MV-4-11 (cell line): ENCODE results near the gene AUH.

Source experiments
- DNase-seq: peaks from one replicate; lab custom pipeline; 2025; lab: John Stamatoyannopoulos, UW

Gene AUH

DNA sequence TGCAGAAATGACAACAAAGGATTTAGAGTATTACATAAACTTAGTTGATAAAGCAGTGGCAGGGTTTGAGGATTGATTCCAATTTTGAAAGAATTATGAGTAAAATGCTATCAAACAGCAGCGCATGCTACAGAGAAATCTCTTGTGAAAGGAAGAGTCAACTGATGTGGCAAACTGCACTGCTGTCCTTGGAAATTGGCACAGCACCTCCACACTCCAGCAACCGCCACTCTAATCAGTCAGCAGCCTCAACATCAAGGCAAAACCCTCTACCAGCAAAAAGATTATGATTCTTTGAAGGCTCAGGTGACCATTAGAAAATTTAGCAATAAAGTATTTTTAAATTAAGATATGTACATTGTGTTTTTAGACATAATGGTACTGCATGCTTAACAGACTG lies 66.4 kb downstream of the AUH start:
- no peak for DNase-seq

DNA sequence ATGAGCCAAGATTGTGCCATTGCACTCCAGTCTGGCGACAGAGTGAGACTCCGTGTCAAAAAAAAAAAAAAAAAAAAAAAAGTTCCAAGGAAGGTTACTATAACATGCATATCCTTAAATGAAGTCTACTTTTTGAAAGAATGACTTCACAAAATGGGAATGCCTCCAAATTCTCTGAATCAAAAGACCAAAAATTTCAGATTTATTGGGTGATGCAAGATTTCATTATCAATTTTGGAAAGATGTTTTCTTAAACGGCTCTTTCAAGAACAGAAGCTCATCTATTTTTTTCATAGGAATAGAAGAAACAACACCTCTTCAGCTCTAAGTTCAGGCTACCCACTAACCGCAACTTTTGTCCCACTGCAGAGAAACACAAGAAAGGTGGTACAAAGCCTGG lies 69.9 kb downstream of the AUH start:
- no peak for DNase-seq

DNA sequence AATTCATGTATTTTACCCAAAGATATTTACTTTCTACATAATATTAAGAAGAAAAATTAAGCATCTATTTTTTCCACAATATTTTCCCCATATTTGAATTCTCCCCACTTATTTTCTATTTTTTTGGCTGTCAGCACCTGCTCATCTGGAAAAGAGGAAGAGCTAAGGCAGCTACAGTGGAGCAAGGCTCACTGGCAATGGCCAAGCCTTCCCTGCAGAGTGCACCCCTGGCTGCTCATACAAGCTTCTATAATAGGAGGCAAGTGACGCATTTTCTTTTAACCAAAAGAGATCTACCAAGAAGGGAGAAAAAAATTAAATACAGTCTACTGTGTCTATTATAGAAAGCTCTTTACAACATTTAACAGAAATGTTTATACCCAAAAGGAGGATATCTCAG lies 72.5 kb downstream of the AUH start:
- DNase-seq = peak; percentile 21

DNA sequence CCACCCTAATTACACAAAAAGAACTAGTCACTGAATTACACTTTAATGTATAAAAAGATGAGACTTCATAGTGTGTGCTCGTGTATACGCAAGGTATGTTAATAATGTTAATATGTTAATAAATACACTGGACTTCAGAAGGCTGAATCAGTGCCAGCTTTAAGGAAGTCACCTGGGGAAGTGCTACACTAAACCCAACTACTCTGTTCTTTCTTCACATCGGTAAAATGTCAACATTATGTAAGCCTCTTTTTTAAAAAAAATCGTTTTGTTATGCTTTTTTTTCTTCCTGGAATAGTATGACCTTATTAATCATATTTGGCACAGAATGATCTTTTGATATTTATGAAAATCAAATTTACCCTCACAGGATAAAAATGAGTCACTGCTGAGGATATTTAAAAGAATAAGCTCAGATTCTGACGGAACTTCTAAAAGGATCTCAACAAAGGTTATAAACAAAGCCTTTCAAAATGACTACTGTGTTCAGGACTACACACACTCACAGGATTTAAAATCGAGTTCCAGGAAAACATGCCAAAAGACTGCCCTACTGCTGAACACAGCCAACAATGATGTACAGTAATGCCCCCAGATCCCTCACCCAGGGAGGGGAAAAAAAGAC lies 75.9 kb downstream of the AUH start:
- DNase-seq = no peak

DNA sequence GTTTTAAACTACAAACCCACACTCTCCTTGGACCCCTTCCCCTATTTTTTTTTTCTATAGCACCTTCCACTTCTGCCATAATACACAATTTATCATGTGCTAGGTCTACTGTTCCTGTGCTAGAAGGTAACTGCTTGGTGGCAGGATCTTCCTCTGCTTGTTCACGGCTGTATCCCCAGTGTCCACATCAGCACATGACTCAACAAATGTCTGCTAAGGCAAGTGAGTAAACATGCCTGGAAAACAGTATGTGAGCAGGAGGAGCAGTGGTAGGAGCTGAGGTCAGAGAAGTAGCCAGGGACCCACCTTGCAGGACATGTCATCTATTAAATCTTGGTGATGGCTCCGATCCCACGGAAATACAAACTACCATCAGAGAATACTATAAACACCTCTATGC lies 79.4 kb downstream of the AUH start:
- no peak for DNase-seq

DNA sequence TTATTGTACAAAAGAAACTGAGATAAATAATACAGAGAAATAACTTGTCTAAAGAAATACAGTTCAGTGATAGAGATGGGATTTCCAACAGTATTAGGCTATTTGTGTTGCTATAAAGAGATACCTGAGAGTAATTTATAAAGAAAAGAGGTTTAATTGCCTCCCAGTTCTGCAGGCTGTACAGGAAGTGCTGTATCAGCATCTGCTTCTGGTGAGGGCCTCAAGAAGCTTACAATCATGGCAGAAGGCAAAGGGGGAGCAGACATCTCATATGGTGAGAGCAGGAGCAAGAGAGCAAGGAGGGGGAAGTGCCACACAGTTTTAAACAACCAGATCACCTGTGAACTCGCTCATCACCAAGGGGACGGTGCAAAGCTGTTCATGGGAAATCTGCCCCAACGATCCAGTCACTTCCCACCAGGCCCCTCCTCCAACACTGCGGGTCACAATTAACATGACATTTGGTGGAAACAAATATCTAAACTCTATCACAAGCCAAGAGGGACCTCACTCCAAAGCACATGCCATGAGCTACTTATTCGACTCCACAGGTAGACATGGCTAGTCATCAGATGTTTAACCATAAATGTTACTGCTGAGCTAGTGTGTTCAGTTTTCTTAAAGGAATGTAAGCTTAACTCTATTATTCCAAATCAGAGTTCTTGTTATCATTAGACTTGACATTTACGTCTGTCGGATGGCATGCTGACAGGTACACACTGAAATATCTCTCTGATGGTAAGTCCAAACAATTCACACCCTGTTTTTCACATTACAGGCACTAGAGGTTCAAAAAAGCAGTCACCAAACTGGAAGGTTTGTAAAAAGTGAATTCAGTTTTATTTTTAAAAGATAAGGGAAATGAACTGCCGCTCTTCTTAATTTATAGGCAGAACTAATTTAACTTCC lies 82.2 kb downstream of the AUH start:
- DNase-seq = no peak

DNA sequence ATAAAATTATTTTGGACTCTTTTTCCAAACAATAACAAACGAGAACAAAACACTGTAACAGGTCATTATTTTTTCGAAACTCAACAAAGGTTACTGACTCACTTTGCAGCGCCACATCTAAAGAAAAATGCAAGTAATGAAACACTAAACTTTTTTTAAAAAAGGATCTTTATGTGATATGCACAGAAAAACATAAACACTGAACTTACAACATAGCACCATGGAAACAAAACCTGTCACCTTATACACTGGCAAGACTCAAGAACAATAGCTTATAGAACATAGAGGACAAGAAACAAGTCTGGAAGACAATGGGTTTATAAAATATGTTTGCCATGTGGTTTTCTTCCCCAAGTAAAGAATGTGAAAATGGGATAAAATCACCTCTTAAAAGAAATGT lies 85.2 kb downstream of the AUH start:
- DNase-seq = no peak

DNA sequence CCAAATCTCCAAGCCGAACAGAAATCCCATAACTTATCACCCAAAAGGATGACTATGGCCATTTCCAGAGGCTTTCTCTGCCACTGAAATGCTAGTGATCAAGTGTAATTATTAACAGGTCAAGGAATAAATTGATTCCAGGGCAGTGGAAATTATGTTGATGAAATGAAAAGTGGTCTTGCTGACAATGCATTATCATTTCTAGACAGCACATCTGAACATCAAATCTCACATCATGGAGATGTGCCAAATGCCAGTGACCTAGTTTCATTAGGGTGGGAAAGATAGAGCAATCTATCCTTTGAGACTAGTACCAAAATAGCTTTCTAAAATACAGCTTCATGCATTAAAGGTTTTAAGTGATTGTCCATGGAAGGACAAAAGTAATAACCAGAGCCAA lies 86.1 kb downstream of the AUH start:
- no peak for DNase-seq

DNA sequence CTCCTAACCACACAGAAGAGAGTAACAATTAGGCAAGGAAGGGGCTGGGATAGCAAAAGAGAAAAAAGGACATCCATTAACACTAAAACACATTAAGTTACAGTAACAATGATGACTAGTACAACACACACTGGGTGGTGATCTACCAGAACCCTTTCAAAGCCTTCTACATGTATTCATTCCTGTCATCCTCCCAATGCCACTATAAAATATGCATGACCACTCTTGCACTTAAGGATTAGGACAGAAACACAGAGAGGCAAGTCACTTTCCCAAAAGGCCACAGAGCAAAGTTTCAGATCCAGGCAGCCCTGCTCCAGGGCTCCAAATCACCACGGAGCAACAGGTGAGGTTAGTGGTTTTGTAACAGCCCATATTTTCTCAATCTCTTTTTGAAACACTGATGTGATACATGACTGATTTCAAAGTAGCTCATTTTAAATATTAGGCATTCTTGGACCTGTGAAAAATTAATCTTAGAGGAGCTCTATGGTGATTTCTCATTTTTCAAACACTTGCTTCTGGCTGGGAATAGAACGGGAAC lies 86.7 kb downstream of the AUH start:
- no peak for DNase-seq

DNA sequence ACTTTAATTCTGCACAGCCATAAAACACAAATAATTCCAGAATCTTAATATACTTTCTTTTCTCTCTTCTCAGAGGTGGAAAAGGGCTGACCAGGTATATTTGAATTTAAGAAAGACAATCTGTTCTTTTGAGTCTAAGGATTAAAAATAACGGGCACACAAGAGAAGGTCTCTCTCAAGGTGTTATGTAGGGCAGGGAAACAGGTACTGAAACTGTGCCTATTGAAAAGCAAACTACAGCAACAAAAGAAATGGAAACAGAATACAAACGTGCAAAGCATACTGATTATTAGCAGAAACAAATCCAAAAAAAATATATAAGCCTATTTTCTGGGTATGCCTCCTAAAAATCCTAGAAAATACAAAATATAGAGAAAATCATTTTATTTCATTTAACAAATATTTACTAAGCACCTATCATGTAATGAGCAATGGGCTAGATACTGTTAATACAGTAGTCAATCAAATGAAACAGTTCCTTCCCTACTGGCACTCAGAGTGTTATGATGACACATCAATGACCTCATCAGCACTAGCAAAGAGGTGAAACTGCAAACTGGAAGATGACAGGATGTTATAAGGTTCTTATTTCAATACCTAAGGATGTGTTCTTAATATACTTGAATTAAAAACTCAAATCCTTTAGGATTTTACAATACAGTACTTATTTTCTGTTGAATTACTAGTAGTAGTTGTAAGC lies 87.7 kb downstream of the AUH start:
- DNase-seq = no peak

DNA sequence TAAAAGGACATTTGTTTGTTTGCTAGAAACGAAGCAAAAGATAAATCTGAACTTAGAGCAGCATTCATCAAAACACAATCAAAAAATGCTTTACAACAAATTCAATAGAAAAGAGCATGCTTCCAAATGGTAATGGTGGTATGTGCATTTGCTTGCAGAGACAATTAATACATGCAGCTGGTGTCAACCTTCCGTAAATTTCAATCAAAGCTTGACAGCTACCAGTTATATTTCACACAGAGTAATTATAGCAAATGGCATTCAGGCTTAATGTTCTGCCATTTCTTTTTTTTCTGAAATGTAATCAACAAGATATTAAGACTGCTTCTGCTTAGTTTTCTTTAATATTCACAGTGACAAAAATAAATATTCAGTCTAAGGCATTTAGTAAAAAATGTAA lies 90.6 kb downstream of the AUH start:
- DNase-seq = no peak

DNA sequence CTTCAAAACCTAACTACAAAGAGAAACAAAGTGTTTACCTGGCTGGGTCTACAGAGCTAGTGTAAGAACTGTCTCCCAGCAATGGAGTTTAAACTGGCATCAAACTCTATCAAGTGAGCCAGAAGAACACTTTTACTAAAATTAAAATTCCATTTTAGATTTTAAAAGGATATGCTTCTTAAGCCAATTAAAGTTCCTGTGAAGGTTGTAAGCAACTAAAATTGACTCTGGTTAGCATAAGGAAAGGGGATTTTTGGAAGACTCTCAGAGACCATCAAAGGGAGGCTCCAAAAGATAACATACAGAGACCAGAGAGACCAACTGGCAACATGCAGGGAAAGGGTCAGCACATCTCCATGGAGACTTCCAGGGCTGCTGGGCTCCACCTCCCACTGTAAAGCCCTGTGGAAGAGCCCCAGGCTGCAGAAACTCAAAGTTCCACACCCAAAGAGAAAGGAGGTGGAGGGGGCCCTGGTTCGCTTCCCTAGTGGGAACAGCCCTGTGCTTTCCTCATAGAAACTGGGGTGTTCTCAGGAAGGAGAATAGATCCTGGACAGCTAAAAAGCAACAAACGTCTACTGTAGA lies 91.7 kb downstream of the AUH start:
- DNase-seq = no peak

DNA sequence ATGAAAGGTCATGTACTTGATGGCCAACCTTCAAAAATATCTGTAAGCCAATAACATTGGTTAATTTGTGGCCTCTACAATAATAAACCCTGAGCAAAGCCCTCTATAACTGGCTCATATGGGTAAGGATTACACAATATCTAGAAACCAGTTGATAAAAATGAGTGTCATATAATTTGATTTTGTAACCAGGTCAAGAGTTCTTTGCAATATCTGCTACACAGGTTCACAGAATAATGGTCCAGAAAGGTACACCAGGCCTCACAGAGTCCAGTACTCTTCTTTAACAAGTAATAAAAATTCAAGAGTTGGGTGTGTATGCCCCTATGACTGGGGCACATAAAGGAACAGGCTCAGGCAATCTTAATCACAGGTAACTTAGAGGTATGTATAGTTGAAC lies 95.3 kb downstream of the AUH start:
- no peak for DNase-seq

DNA sequence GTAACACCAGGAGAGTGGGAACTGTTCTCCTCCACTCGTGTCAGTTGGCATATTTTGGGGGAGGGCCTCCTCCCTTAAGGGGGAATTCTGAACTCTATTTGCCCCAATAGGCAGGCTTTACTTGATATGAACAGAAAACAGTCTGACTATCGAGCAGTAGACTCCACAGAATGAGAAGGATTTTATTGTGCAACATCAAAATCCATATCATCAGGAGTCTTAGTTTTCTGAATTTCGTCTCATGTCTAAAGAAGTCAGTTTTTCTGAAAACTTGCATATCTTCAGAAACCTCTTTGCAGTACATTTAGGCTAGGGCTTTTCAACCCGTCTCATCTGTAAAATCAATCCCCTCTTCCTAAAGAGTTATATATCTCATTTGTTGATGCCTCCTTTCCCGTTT lies 96.2 kb downstream of the AUH start:
- no peak for DNase-seq

DNA sequence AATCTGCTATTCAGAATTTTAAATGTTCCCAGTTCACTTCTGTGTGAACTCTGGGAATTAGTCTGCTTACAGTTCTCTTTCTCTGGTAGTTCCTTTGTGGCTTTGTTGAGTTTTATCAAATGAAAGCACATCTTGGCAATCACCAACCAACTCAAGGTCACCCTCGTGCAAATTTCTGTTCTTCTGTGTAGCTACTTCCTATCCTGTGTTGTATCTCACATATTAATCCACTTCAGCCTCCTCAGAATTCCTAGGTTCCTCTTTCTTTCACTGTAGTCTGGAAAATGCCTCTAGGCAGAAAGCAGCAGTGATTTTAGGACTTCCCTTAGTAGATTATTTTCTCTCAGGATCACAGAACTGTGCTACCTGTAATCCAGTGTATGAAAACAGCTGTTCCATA lies 100.3 kb downstream of the AUH start:
- DNase-seq = no peak

DNA sequence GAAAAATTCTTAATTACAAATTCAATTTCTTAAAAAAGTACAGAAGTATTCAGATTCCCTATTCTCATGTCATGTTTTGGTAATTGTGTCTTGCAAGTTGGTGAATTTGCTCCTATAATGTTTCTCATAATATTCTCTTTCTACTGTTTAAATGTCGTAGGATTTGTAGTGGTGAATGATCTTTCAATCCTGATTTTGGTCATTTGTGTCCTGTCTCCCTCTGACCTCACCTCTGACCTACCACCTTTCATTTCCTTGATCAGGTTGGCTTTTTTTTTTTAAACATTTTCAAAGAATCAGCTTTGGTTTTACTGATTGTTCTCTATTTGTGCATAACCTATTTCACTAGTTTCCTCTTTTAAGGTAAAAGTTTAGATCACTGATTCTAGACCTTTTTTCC lies 102.6 kb downstream of the AUH start:
- DNase-seq = no peak

DNA sequence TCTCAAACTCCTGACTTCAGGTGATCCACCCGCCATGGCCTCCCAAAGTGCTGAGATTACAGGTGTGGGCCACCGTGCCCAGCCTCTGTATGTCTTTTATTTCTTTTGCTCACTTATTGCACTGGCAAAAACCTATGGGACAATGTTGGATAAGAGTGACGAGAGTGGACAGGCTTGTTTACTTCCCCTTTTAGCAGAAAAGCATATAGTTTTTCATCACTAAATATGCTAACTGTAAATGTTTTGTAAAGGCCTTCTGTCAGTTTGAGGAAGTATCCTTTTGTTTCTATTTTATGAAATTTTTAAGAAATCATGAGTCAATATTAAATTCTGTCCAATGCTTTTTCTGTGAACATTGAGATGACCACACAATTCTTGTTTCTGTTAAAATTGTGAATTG lies 103.3 kb downstream of the AUH start:
- peak; percentile 89 for DNase-seq

DNA sequence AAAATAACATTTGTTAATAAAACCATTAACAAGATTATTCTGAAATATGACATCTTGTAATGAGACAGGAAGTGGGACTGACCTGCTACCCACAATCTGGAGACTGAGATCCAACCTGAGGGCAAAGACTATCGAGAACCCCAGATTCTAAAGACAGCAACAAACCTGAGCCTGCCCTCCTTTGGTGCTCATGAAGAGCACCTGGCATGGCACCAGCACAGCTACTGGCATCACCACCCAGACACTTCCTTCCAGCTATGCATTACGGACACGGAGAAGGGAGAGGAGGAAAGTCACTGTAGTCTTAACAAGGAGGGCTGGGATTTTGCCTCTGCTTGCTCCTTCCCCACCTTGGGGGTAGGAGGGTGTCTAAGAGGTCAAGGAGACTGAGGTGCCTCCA lies 105.5 kb downstream of the AUH start:
- DNase-seq = no peak

DNA sequence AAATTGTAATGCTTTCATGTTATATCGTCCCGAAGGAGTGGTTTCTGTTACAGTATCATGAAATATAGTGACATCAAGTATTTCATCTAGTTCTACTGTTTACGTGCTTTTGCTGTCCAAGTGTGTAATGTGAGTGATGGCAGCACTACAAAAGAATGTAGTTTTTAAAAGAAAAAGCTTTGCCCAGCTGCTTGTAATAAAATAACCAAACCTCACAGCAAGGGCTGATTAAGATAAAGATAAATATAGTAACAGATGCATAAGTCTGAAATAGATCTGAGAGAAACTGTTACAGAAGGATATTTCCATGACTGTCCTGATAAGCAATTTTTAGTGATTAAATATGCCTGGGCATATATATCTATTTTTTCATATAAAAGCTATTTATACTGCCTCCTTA lies 106.4 kb downstream of the AUH start:
- no peak for DNase-seq

DNA sequence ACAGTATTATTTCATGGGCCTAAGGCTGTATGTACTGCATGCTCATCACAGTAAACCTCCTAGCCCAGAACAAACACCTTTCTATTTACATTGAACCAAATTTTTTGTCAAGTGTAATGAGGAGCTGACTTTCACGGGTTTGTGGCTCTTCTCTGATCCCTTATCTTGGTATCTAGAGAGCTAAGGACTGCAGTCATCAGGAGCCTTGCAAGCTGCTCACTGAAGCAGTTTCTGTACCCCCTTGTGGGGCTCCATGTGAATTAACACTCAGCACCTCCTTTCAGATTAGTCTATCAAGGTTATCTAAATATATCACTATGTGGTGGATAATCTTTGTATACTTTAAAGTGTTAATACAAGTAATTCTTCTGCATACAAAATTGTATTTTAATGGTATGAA lies 108.2 kb downstream of the AUH start:
- peak; percentile 26 for DNase-seq

DNA sequence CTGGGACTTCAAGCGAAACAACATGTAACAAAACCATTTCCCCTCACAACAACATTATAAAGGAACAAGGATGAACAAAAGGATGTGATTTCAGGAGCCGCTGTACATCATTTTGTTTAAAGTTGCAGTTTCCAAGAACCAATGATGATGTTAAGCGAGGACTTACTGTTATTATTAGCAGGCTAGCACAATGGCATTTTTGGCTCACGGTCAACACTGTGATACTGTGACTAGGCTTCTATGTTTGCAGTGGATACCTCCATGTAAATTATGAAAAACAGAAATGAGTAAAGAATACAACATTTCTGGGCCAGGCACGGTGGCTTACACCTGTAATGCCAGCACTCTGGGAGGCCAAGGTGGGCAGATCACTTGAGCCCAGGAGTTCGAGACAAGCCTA lies 113.0 kb downstream of the AUH start:
- DNase-seq = no peak

DNA sequence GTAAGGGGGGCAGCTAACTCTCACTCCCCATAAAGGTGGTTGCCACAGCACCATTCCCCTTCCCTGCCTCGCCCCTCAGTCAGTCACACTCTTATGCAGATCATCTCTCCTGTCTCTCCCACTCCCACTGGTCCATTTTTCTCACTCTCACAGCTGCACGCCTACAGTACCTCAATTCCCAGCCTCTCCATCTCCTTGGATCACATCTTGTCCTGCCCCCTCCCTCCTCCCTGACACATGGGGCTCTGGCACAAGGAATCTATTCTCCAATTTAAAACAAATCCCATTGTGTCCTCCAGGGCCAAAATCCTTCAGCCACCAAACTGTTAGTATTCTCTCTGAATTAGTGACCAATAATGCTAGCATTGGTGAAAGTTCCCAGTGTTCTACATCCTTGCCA lies 114.4 kb downstream of the AUH start:
- DNase-seq = no peak

DNA sequence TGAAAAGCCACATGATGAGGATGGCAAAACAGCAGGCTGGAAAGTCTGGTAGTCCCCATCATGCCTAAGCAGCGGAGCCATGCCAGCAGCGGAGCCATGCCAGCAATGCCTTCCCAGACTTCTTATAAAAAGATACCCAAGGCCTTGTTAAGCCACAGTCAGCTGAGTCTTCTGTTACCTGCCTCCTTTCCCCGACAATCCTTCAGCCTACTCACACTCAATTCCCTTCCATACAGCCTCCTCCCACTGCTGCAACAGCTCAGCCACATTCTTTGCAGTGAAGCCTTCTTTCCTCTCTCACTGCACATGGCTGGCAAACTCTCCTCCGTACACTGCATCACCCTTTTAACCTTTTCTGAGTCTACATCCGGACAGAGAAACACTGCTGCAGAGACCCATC lies 114.9 kb downstream of the AUH start:
- no peak for DNase-seq
